Fibroblast of pulmonary artery (primary cell): ENCODE data around the gene SPATA21.

ENCODE experiments used
- DNase-seq: peaks from one replicate; pipeline ENCODE4 v3.0.0-alpha.2; 2010; ENCODE audit warnings: low read depth
- H3K4me3 ChIP-seq: replicated peaks from 2 replicates; pipeline ENCODE4 v1.5.1; 2011; ENCODE audit warnings: low read depth, mild to moderate bottlenecking, control low read depth, low read length, moderate library complexity
- CTCF ChIP-seq: IDR thresholded peaks from 2 replicates; pipeline ENCODE4 v1.5.1; 2011; ENCODE audit warnings: mild to moderate bottlenecking, control low read depth, low read length, inconsistent platforms; ENCODE audit errors: missing control alignments

The SPATA21 gene

GRCh38 chr1:16351994-16352841 is 85.0 kb downstream of the SPATA21 start, which contains the start of gene FBXO42:
TSS of gene FBXO42 (minus strand) at chr1:16352480. CDS start at chr1:16315418, 37,062 bp downstream.
- peak; percentile 10 for TF ChIP-seq CTCF
- peak within 1 kb of the TSS; percentile 90 for H3K4me3 ChIP-seq
- DNase-seq: peak; percentile 93

GRCh38 chr1:16351456-16351993 is 85.7 kb downstream of the SPATA21 start:
- no peak for TF ChIP-seq CTCF
- peak; percentile 42 for DNase-seq
- peak overlapping the region; percentile 90 for H3K4me3 ChIP-seq

GRCh38 chr1:16349847-16350406 is 87.3 kb downstream of the SPATA21 start:
- no peak for TF ChIP-seq CTCF
- no peak for DNase-seq
- H3K4me3 ChIP-seq: no peak overlapping the region
